GM19372 (cell line): ENCODE data around the gene WNT6.

Source experiments
- ATAC-seq: cut with Tn5 transposase; IDR thresholded peaks from one replicate; pipeline ENCODE4 v1.9.1; 2021; ENCODE audit warnings: mild to moderate bottlenecking, low read depth, moderate library complexity; ENCODE audit not compliant: unreplicated experiment

The WNT6 gene

GRCh38 chr2:218856167-218856895 lies 3.3 kb upstream of the WNT6 start:
- no peak for ATAC-seq

- ATAC-seq, result no peak
These were observed 2.7 kb upstream of the WNT6 start for GRCh38 chr2:218856896-218857243.

DNA sequence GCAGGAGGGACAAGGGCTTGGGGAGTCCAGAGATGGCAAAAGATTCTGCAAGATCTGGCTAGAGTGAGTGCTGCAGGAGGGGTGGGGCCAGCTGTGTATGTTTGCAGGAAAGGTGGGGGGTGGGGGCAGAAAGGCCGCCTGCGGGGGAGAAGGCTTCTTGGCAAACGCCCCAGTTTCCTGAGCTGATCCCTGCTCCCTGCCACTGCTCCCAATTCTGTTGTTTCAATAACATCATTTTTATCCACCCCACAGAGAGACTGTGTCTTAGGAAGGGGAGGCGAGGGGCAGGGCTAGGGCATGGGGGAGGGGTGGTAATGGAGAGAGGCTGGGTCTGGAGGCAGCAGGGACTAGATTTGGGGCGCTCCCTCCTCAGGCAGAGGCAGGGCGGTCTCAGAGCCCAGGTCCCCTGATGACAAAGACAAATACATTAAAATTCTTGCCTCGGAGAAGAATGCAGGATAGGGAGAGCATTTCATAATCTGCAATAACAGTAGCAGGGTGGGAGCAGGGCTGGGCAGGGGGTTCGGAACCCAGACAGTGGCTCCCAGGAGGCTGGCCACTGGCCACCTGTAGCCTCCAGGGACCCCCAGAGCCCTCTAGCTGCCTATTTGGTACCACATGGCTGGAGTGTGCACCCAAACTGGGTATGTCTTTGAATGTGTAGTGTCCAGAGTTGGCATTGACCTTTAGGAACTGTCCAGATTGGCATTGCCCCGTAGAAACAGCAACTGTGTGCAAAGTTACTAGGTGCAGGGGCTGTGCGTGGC lies 2.1 kb upstream of the WNT6 start:
- no peak for ATAC-seq

- no peak for ATAC-seq
These were observed 1.5 kb upstream of the WNT6 start for GRCh38 chr2:218858138-218858445.

DNA sequence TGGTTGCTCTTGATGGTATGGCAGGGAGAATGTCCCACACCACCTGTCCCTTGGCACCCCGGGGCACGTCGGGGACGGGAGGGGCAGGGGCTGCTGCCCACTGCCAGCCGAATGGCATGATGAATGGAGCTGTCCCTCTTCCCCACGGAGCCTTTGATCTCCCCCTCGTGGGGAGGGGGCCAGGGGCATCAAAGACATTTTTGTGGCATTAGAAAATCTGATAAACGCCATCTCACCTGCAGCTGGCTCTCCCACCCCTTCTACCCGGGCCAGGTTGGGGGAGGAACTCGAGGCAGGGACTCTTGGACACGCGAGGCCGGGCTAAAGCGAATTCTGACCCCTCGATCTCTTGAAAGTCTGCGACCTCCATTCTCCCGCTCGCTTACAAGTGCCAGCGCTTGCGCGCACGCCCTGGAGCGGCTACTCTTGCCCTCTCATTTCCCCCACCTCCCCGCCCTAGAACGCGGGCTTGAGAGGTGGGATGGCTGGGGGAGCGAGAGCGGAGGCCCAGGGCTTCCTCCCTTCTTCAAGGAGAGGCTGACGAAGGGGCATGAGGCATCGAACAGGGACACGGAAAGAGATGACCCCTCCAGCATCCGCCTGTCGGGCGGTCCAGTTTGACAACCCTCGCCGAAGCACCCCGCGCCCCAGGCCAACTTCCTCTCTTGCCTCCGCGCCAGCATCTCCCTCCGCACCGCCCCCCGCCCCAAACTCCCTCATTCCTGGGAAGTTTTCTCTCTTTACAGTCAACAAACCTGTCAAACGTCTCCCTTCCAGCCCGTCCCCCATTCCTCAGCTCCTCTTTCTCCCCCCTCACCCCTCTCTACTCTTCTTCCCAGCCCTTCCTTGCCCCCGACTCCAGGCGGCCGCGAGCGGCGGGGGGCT lies 692 bp upstream of the WNT6 start:
- no peak for ATAC-seq

DNA sequence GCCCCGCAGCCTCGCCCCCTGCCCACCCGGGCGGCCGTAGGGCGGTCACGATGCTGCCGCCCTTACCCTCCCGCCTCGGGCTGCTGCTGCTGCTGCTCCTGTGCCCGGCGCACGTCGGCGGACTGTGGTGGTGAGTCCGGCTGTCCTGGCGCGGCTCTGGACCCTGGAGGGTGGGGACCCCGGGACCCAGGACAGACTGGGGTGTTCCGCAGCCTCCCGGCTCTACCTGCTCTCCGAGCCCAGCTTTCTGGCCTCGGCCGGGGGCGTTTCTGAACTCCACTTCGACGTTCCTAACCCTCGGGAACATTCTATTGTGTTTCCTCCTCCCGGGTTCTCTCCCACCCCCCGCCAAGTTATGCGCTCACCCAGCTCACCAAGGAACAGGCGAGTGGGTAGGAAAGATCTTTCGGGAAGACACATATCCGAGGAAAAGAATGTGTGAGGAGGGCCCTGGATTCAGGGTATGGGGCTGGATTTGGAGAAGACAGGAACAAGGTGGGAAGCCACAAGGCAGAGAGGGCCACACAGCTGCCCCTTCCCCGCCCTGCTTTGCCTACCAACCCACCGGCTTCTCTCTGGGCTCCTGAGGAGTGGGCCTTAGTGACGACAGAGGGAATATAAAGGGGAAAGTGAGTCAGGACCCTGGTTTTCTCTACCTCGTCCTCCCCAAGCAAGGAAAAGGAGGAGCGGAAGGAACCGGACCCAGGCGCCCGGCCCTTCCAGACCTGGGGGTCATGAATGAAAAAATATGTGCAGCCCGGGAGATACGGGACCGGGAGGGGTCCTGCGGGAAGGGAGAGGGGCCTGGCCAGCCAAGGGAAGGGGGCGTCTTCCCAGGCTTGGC lies 605 bp downstream of the WNT6 start:
- no peak for ATAC-seq

GRCh38 chr2:218860950-218861381 lies 1.4 kb downstream of the WNT6 start:
- ATAC-seq, result no peak

DNA sequence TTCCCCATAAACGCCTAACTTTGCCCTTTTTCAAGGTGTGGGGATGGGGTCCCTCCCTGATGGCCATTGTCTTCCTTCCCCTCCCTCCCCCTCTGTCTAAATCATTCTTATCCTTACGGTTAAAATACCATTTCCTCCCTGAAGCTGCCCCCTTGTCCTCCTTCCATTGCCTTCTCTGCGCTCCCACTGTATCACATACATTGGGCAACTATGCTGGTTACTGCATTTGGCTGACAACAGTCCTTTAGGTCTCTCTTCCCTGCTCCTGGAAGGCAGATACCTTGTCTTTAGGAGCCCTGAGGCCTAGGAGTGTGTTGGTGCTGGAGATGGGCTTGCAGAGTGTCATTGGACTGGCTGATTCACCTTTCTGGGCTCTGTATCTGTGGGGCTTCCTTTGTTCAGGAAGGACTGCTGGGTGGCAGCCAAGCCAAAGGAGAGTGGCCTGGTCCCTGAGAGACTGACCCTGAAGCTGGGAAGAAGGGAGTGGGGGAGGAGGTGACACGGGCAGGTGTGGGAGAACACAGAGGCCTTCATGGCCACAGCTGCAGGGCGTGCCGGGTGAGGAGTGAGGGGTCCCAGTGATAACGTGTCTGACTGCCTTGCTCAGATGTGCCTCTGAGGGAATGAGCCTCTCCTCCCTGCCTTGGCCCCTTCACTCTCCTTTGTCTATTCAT lies 2.2 kb downstream of the WNT6 start:
- no peak for ATAC-seq

DNA sequence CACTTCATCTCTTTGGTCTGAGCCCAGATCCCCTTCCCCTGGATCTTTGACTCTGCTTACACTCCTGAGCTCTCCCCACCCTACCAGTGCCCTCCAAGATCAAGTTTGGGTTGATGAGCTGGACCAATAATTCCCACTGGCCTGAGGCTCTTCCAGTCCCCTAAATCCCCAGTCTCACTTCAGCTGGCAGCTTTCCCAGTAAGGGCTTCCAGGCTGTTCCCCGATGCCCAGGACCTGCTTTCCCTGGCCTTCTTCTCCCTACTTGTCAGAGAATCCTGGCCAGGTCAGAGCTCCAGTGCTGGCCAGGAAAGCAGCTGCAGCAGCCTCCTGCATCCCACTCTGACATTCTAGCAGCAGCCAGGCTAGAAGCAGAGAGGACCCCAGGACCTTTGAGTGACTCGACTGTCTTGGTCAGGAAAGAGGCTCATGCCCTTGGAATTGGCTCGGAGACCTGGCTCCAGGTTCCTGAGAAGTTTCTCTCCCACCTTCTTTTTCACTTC lies 3.5 kb downstream of the WNT6 start:
- no peak for ATAC-seq

GRCh38 chr2:218865396-218865795 lies 5.8 kb downstream of the WNT6 start:
- ATAC-seq, result no peak

DNA sequence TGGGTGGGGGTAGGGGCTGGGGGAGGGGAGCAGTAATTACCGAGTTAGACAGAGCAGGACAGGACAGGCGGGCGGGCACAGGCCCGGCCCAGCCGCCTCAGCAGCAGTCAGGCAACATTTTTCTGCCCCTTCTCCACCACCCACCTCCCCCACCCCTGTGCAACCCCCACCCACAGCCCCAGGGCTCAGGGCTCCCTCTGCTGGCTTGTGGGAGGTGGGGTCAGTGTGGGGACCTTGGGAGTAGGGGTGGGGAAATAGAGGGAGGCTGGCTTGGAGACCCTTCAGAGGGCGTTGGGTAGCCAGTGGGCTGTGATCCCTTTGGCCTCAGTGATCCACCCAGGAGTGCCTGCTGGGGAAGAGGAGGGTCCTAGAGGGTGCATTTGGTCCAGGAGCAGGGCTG lies 6.4 kb downstream of the WNT6 start:
- ATAC-seq, result no peak

- no peak for ATAC-seq
These were observed 8.3 kb downstream of the WNT6 start for GRCh38 chr2:218867900-218868299.

- ATAC-seq, result no peak
These were observed 9.5 kb downstream of the WNT6 start for GRCh38 chr2:218869064-218869463.

DNA sequence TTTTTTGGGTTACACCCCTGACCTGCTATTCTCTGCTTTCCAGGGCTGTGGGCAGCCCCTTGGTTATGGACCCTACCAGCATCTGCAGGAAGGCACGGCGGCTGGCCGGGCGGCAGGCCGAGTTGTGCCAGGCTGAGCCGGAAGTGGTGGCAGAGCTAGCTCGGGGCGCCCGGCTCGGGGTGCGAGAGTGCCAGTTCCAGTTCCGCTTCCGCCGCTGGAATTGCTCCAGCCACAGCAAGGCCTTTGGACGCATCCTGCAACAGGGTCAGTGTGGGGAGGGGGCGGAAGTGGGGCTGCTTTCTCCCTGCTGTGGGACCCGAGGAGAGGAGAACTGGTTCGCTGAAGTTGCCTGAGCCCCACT lies 11.4 kb downstream of the WNT6 start:
- ATAC-seq, result no peak

DNA sequence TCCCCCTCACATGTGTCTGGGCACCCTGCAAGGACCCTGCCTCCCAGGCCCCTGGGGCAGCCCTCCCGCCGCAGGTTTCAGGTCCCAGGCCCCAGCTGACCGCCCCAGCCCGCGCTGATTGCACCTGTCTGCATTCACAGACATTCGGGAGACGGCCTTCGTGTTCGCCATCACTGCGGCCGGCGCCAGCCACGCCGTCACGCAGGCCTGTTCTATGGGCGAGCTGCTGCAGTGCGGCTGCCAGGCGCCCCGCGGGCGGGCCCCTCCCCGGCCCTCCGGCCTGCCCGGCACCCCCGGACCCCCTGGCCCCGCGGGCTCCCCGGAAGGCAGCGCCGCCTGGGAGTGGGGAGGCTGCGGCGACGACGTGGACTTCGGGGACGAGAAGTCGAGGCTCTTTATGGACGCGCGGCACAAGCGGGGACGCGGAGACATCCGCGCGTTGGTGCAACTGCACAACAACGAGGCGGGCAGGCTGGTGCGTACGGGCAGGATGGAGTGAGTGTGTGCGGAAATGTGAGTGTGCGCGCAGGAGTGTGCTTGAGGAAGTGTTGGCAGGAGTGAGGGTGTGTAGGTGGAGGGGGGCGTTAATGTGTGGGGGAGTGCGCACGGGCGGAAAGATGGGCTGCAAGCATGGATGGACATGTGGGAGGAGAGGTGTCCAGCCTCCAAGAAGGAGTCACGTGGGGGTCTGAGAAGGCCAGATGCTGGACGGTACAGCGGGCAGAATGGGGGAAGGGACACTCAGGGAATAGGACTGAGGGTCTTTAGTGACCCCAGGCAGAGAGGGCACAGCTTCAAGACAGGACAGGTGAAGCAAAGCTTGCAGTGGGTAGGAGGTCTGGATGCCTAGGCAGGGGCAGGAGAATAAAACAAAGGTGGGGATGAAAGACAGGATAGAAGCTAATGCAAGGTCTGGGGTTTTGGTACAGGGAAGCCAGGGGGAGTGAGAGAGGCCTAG lies 12.0 kb downstream of the WNT6 start:
- no peak for ATAC-seq

GRCh38 chr2:218872645-218873358 lies 13.2 kb downstream of the WNT6 start:
- no peak for ATAC-seq

DNA sequence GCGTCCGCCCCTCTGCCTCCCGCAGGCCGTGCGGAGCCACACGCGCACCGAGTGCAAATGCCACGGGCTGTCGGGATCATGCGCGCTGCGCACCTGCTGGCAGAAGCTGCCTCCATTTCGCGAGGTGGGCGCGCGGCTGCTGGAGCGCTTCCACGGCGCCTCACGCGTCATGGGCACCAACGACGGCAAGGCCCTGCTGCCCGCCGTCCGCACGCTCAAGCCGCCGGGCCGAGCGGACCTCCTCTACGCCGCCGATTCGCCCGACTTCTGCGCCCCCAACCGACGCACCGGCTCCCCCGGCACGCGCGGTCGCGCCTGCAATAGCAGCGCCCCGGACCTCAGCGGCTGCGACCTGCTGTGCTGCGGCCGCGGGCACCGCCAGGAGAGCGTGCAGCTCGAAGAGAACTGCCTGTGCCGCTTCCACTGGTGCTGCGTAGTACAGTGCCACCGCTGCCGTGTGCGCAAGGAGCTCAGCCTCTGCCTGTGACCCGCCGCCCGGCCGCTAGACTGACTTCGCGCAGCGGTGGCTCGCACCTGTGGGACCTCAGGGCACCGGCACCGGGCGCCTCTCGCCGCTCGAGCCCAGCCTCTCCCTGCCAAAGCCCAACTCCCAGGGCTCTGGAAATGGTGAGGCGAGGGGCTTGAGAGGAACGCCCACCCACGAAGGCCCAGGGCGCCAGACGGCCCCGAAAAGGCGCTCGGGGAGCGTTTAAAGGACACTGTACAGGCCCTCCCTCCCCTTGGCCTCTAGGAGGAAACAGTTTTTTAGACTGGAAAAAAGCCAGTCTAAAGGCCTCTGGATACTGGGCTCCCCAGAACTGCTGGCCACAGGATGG lies 14.0 kb downstream of the WNT6 start:
- no peak for ATAC-seq
